Urinary bladder (tissue), 4 donors: ENCODE measurements around the gene INIP. TPM values are rescaled to one million over a fixed set of nuclear protein-coding genes. Genes with fewer than 3 reads are reported as not detected.
"Not testable (repeated sequence)": the region's sequence is repeated elsewhere in the genome, so short reads cannot be mapped to it uniquely, and the experiment has no call there.

Source experiments
- DNase-seq: peaks from one replicate; pipeline ENCODE4 v3.0.0-alpha.2; 2015; ENCODE audit errors: extremely low spot score
- H3K27ac ChIP-seq: one replicate; pipeline ENCODE4 v1.5.1; 2013; ENCODE audit warnings: low read depth, mild to moderate bottlenecking, moderate library complexity
- H3K36me3 ChIP-seq: one replicate; pipeline ENCODE4 v1.6.1; 2013; ENCODE audit warnings: mild to moderate bottlenecking, moderate library complexity; ENCODE audit not compliant: insufficient read depth
- H3K4me1 ChIP-seq: one replicate; pipeline ENCODE4 v1.6.1; 2013; ENCODE audit warnings: mild to moderate bottlenecking, moderate library complexity; ENCODE audit not compliant: insufficient read depth
- H3K4me3 ChIP-seq: one replicate; pipeline ENCODE4 v1.5.1; 2013; ENCODE audit warnings: low read depth, low read length
- WGBS: extraction: QIAGEN DNeasy Blood & Tissue Kit; methylation state at CpG from one replicate; pipeline ENCODE4 v1.1.7; 2013; 5-methylcytosine and 5-hydroxymethylcytosine counted together
- polyA plus RNA-seq: library from polyadenylated mRNA; stranded (reverse); fragments of 200-250 nt; gene quantifications from one replicate; pipeline ENCODE4 v1.2.3, GENCODE V29; 2013
- total RNA-seq: library from RNA; depleted of rRNA; stranded (reverse); fragments of >200 nt; gene quantifications from one replicate; pipeline ENCODE4 v1.2.3, GENCODE V29; 2014
- donor health status: healthy with polysubstance abuse.
- donor health status: healthy.

INIP gene
- total and polyA plus RNA-seq, 2 donors, result 10.4 to 25.9 TPM

DNA sequence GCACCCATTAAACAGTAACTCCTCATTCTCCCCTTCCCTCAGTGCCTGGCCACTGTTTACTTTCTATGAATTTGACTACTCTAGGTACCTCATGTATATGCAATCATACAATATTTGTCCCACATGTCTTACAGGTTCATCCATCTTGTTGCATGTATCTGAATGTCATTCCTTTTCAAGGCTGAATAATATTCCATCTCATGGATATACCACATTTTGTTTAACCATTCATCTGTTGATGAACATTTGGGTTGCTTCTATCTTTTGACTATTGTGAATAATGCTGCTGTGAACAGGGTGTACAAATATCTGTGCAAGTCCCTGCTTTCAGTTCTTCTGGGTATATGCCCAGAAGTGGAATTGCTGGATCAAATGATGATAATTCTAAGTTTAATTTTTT, 40.9 kb downstream of the INIP start:
- Histone ChIP-seq H3K27ac (no peak overlapping the region), H3K36me3 (no peaks in the 10 kb centered on the region), H3K4me3 (no peak overlapping the region), H3K4me1 (no peaks in the 10 kb centered on the region)
- no peak for DNase-seq

DNA sequence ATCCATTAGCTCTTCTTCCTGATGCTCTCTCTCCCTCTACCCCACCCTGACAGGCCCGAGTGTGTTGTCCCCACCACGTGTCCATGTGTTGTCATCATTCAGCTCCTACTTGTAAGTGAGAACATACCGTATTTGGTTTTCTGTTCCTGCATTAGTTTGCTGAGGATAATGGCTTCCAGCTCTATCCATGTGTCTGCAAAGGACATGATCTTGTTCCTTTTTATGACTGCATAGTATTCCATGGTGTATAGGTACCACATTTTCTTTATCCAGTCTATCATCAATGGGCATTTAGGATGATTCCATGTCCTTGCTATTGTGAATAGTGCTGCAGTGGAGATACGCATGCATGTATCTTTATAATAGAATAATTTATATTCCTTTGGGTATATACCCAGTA, 44.7 kb downstream of the INIP start:
- H3K4me3 ChIP-seq, H3K36me3 ChIP-seq, H3K4me1 ChIP-seq, H3K27ac ChIP-seq, DNase-seq: not testable (repeated sequence)
- WGBS, result 88% methylated on average over 4 of the region's 4 CpGs

DNA sequence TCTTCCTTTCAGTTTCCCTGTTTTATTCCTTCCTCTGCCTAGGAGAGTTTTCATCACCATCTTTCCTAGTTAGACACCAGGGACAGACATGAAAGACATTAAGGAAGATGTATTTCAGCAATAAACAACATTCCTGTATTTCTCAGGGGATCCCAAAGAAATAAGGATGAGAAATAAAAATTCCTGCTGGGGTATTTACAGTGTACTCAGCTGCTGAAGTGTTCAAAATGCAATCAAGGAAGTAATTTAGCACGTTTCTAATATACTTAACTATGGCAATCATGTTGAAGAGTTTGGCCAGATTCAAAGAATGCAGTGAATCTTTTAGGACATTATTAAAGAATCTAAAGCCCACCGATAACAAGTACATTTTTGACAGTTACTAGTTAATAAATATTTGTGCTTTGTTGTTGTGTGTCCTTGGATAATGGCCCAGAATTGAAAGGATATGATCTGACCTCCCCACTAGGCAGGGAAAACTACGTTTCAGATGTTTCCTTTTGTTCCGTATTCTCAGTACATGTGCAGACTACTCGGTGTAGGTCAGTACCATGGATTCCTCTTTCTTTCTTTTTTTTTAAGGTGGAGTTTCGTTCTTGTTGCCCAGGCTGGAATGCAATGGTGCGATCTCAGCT, 46.8 kb downstream of the INIP start:
- no peak overlapping the region for H3K27ac ChIP-seq
- no peaks in the 10 kb centered on the region for H3K36me3 ChIP-seq
- H3K4me1 ChIP-seq, result no peaks in the 10 kb centered on the region
- DNase-seq, result peak; percentile 3
- no peak overlapping the region for H3K4me3 ChIP-seq
- WGBS, result 59% methylated on average over 7 of the region's 7 CpGs

DNA sequence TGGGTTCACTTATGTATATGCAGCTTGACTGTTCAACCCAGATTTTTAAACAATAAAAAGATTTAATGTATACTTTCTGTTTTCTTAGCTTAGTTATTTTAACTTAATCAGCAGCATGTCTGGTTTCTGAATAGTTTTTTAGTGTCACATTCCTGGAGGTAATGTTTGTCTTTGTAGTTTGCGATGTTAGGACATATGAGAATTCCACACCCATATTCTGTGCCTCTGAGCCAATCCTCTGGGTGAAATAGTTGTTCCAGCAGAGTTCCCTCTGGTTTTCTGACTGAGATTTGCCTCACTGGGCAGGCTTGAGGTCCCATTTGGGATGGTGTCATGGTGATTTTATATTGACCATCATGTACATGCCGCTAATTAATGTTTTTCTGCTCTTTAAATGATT, 48.6 kb downstream of the INIP start:
- no peak for DNase-seq
- 83% methylated on average over 2 of the region's 2 CpGs for WGBS
- no peaks in the 10 kb centered on the region for H3K4me1 ChIP-seq
- no peak overlapping the region for H3K27ac ChIP-seq
- no peaks in the 10 kb centered on the region for H3K36me3 ChIP-seq
- no peak overlapping the region for H3K4me3 ChIP-seq

DNA sequence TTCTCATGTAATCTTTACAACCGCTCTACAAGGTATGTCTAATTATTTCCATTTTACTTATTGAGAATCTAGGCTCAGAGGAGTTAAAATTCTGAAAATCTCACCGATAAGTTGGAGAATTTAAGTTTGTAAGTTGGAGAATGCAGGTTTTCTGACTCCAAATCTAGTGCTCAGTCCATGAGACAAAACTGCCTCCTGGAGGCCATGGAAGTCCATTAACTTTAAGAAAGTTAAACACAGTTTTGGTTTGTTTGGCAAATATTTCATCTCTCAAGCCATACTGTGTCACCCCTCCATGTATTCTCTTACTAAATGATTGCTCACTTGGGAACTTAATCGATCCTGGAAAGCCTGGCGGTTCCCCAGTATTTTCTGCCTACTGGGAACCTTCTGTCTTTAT, 52.6 kb downstream of the INIP start:
- no peak overlapping the region for H3K27ac ChIP-seq
- DNase-seq, result no peak
- H3K36me3 ChIP-seq, result no peaks in the 10 kb centered on the region
- H3K4me3 ChIP-seq, result no peak overlapping the region
- H3K4me1 ChIP-seq, result no peaks in the 10 kb centered on the region
- 73% methylated on average over 4 of the region's 4 CpGs for WGBS

DNA sequence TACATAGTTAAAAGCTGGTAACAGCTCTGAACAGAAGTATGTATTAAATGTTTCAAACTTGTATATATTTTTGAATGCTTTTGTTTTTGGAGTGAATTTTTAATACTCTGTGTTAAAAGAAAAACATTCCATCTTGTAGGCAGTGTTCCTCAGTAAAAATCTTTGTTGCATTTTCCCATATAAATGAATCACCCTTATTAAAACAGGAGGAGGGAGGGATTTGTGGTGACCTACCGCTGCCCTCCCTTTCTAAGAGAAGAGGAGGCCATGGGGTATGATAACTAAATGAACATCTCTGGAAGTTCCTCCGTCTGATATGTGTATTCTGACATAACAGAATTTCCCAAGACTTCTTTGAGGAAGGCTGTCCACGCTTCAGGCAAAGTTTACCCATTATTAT, 53.4 kb downstream of the INIP start:
- no peak overlapping the region for H3K27ac ChIP-seq
- no peaks in the 10 kb centered on the region for H3K4me1 ChIP-seq
- DNase-seq, result no peak
- H3K4me3 ChIP-seq, result no peak overlapping the region
- H3K36me3 ChIP-seq, result no peaks in the 10 kb centered on the region
- 88% methylated on average over 3 of the region's 3 CpGs for WGBS

DNA sequence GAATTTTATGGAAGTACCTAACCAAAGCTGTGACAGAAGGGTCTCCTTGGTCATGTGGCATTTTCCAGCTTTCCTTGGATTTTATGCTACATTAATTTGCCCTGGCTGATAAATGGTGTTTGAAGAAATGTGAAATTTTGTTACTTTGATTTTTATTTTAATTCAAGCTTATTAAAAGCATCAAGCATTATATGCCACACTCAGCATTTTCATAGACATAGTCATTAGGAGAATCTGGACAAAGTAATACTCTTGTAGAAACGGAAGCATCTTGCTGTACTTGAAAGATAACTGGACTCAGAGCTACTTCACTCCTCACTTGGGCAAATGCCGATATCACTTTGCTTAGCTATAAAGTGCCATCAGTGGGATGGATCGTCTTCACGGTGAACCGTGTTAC, 54.2 kb downstream of the INIP start:
- H3K27ac ChIP-seq, result no peak overlapping the region
- H3K4me3 ChIP-seq, result no peak overlapping the region
- no peak for DNase-seq
- H3K36me3 ChIP-seq, result no peaks in the 10 kb centered on the region
- WGBS, result 95% methylated on average over 5 of the region's 5 CpGs
- no peaks in the 10 kb centered on the region for H3K4me1 ChIP-seq

DNA sequence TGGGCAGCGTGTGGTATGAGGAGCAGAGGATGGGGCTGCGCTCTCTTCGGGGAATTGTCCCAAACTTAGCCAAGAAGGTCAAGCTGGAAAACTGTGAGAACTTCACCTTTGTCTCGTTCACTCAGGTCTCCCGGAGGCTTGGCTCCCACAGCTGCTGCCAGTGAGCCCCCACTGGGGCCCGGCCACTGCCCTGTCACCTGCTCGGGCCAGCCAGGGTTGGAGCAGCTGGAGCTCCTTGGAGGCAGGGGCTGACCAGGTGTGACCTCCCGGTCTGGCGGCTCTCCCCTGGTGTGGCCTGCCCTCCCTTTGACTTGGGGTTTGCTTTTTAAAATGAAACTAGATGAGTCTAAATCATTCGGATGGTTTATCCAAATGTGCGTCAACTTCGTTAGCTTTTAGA, 58.0 kb downstream of the INIP start:
- no peaks in the 10 kb centered on the region for H3K36me3 ChIP-seq
- no peaks in the 10 kb centered on the region for H3K4me1 ChIP-seq
- no peak overlapping the region for H3K4me3 ChIP-seq
- WGBS, result 97% methylated on average over 12 of the region's 12 CpGs
- no peak for DNase-seq
- no peak overlapping the region for H3K27ac ChIP-seq

DNA sequence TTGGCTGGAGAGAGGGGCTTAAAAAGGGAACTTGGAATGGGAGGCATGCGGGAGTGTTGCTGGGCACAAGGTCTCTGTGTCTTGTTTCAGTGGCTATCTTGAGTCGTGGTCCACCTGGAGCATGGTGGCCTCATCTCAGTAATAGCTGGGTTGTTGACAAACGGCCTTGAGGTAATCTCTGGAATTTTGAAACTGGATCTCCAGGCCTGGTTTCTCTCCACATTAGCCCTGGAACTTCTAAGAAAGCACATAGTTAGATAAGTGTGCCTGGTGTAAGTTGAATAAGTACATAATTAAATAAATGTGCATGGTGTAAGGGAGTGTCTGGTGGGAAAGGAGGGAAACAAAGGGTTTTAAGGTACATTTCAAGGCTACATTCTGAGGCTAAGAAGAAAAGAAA, 62.2 kb downstream of the INIP start:
- no peak for DNase-seq
- H3K36me3 ChIP-seq, result no peaks in the 10 kb centered on the region
- H3K4me3 ChIP-seq, result no peak overlapping the region
- 68% methylated on average over 3 of the region's 3 CpGs for WGBS
- no peaks in the 10 kb centered on the region for H3K4me1 ChIP-seq
- no peak overlapping the region for H3K27ac ChIP-seq

DNA sequence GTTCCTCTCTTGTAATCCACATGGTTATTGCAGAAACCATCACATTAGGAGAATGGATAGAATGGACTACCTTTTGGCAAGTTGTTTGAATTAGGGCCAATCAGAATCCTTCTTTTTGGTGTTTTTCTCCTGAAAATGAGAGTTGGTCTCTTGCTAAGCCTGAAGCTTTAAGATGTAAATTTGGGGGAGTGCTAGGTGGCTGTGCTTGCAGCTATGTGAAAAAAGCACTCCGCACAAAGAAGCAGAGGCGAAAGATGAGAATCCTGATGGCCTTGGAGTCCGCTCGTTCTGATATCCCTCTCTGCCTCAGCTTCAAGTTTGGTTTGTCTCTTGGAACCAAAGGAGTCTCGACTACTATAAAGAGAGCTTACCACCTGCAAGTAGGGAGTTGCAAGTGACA, 63.6 kb downstream of the INIP start:
- H3K27ac ChIP-seq, result no peak overlapping the region
- 86% methylated on average over 5 of the region's 5 CpGs for WGBS

DNA sequence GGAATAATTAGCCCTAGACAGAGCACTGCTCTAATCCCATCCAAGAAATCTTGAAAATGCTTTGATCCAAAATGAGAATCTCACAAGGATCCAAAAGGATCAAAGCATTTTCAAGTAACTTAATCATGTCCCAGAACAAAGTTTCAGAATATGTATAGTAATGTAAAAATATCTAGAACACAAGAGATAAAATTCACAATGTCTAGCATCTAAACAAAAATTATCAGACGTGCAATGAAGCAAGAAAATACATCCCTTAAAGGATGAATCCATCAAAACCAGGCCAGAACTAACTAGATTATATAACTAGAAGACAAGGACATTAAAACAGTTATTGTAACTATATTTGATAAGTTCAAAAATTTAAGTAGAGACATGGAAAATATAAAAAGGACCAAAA, 69.3 kb downstream of the INIP start:
- WGBS, result 91% methylated on average over 1 of the region's 1 CpG
- no peak for DNase-seq
- H3K4me3 ChIP-seq, result no peak overlapping the region
- H3K4me1 ChIP-seq, result no peaks in the 10 kb centered on the region
- H3K36me3 ChIP-seq, result no peaks in the 10 kb centered on the region
- H3K27ac ChIP-seq, result no peak overlapping the region

More for the DNA sequence above, 63.6 kb downstream of the INIP start:
- DNase-seq, result no peak
- Histone ChIP-seq H3K4me3 (no peak overlapping the region), H3K4me1 (no peaks in the 10 kb centered on the region), H3K36me3 (no peaks in the 10 kb centered on the region)

DNA sequence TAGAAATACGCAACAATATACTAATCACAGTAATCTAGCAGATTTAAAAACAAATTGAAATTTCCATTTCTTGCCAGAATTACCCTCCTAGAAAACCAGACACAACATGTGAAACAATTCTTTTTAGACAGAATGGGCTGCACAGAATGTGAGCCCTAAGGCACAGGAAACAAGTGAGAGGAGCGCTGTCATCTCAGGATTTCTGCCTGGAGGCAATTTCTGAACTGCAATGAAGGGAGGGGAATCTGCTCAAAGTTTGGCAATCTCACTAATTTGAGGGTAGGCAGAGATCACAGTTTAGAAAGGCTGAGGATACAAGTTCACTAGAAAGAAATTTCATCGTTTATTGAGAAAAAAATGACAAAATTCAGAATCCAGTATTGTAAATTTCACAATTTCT, 70.3 kb downstream of the INIP start:
- DNase-seq, result no peak
- Histone ChIP-seq H3K27ac (no peak overlapping the region), H3K36me3 (no peaks in the 10 kb centered on the region), H3K4me3 (no peak overlapping the region), H3K4me1 (no peaks in the 10 kb centered on the region)
- 98% methylated on average over 3 of the region's 3 CpGs for WGBS

DNA sequence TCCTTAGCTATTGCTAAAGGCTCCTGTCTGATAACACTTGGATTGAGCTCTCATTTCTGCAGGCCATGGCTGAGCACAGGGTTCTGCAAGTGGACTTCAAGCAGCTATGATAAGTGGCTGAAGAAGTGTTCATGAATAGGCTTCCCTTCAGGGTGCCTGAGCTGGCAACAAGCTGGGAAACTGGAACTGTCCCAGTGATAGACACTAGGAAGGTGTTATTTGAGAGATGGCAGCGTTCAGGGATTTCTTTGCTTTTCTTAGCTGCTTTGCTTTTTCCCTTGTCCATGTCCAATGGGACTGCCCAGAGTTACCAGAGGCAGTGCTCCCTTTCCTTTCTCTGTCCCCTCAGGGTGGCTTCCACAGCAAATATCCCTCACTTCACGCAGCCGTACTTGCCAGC, 75.8 kb downstream of the INIP start:
- Histone ChIP-seq H3K36me3 (no peaks in the 10 kb centered on the region), H3K4me1 (no peaks in the 10 kb centered on the region), H3K27ac (no peak overlapping the region), H3K4me3 (no peak overlapping the region)
- no peak for DNase-seq
- WGBS, result 88% methylated on average over 3 of the region's 3 CpGs

DNA sequence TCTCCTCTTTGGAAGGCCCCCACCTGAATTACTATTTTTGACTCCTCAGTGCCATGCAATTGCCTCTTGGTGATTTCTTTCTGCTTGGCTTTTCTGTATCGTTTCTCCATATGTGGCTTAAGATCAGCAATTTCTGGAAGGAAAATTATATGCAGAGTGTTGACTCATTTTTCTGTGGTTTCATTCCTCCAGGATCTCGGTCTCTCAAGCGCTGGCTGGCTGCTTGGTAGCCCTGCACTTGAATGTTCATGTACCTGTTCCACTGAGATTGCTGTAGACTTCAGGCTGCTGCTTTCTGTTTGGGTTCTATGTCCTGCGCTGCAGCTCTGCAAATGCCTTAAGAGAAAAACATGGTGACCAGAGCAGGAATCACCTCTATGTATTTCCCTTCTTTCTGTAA, 77.6 kb downstream of the INIP start:
- no peaks in the 10 kb centered on the region for H3K4me1 ChIP-seq
- H3K27ac ChIP-seq, result no peak overlapping the region
- no peak for DNase-seq
- WGBS, result 98% methylated on average over 4 of the region's 4 CpGs
- H3K36me3 ChIP-seq, result no peaks in the 10 kb centered on the region
- no peak overlapping the region for H3K4me3 ChIP-seq
